Measurements from ENCODE around the gene LDB1. TPM values are rescaled to one million over a fixed set of nuclear protein-coding genes. Genes with fewer than 3 reads are reported as not detected.

Gene LDB1
- total and polyA plus RNA-seq, 4 donors: 28.6 to 81.6 (median 39.3) TPM

GRCh38 chr10:102114861-102115618 lies 5.1 kb downstream of the LDB1 start:
- no peak overlapping the region for H3K9ac ChIP-seq (ENCODE audit: insufficient read depth in 1 of 2, low read length in 2 of 2)

GRCh38 chr10:102113956-102114857 lies 6.0 kb downstream of the LDB1 start:
- H3K9me3 ChIP-seq (ENCODE audit: control insufficient read depth in 4 of 4, insufficient read depth in 3 of 4, low read length in 3 of 4): no peaks in the 10 kb centered on the region
- ATAC-seq (ENCODE audit: insufficient read depth, low FRiP score) (peak; percentile 2), DNase-seq (peak in 2 of 3 donors; percentile 27 to 32)
- whole genome bisulfite sequencing, 2 donors: 1 to 2% methylated on average over 25 to 45 of the region's 45 CpGs
- peak overlapping the region; percentile 64 for H3K4me3 ChIP-seq
- H3K27ac ChIP-seq (ENCODE audit: low read depth in 1 of 2, low read length in 1 of 2): peak overlapping the region; percentile 47 to 87
- no peak for TF ChIP-seq CTCF (IDR thresholded peaks at IDR 0.05; ENCODE audit: control extremely low read depth, extremely low read depth)
- H3K9ac ChIP-seq (ENCODE audit: insufficient read depth in 1 of 2, low read length in 2 of 2): peak overlapping the region; percentile 42 to 64
- no peaks in the 10 kb centered on the region for H3K27me3 ChIP-seq (ENCODE audit: control insufficient read depth in 3 of 3, insufficient read depth in 3 of 3, low read length in 2 of 3)
- H3K4me1 ChIP-seq (ENCODE audit: control insufficient read depth in 5 of 5, insufficient read depth in 5 of 5, low read length in 5 of 5): peaks cover 0 to 57% (median 37%) of the 10 kb centered on the region in 5 donors
- H3K36me3 ChIP-seq (ENCODE audit: control insufficient read depth in 4 of 4, insufficient read depth in 4 of 4, low read length in 4 of 4): peaks cover 11 to 27% (median 23%) of the 10 kb centered on the region in 4 donors

More at GRCh38 chr10:102114861-102115618, 5.1 kb downstream of the LDB1 start:
- DNase-seq (peak; percentile 89 to 94 (median 94)), ATAC-seq (ENCODE audit: insufficient read depth, low FRiP score) (peak; percentile 84)
- Histone ChIP-seq H3K9me3 (ENCODE audit: control insufficient read depth in 4 of 4, insufficient read depth in 3 of 4, low read length in 3 of 4) (no peaks in the 10 kb centered on the region), H3K4me3 (peak overlapping the region; percentile 33), H3K27me3 (ENCODE audit: control insufficient read depth in 3 of 3, insufficient read depth in 3 of 3, low read length in 2 of 3) (no peaks in the 10 kb centered on the region), H3K36me3 (ENCODE audit: control insufficient read depth in 4 of 4, insufficient read depth in 4 of 4, low read length in 4 of 4) (peaks cover 6 to 19% (median 15%) of the 10 kb centered on the region in 4 donors), H3K4me1 (ENCODE audit: control insufficient read depth in 5 of 5, insufficient read depth in 5 of 5, low read length in 5 of 5) (peaks cover 0 to 57% (median 37%) of the 10 kb centered on the region in 5 donors), H3K27ac (ENCODE audit: low read depth in 1 of 2, low read length in 1 of 2) (peak overlapping the region; percentile 38 to 87)
- no peak for TF ChIP-seq CTCF (IDR thresholded peaks at IDR 0.05; ENCODE audit: control extremely low read depth, extremely low read depth)
- WGBS, 2 donors: 0 to 2% methylated on average over 22 to 23 of the region's 23 CpGs

GRCh38 chr10:102113261-102113955 lies 6.8 kb downstream of the LDB1 start:
- Histone ChIP-seq H3K9ac (ENCODE audit: insufficient read depth in 1 of 2, low read length in 2 of 2) (peak overlapping the region; percentile 42 to 64), H3K9me3 (ENCODE audit: control insufficient read depth in 4 of 4, insufficient read depth in 3 of 4, low read length in 3 of 4) (no peaks in the 10 kb centered on the region), H3K4me1 (ENCODE audit: control insufficient read depth in 5 of 5, insufficient read depth in 5 of 5, low read length in 5 of 5) (peaks cover 0 to 51% (median 32%) of the 10 kb centered on the region in 5 donors), H3K27ac (ENCODE audit: low read depth in 1 of 2, low read length in 1 of 2) (peak overlapping the region in 1 of 2 donors; percentile 20), H3K4me3 (no peak overlapping the region), H3K36me3 (ENCODE audit: control insufficient read depth in 4 of 4, insufficient read depth in 4 of 4, low read length in 4 of 4) (peaks cover 17 to 35% (median 31%) of the 10 kb centered on the region in 4 donors), H3K27me3 (ENCODE audit: control insufficient read depth in 3 of 3, insufficient read depth in 3 of 3, low read length in 2 of 3) (no peaks in the 10 kb centered on the region)
- 45 to 54% methylated on average over 7 of the region's 7 CpGs for WGBS, 2 donors
- no peak for TF ChIP-seq CTCF (IDR thresholded peaks at IDR 0.05; ENCODE audit: control extremely low read depth, extremely low read depth)
- ATAC-seq (ENCODE audit: insufficient read depth, low FRiP score) (no peak), DNase-seq (no peak)

Data from lung (tissue), 12 donors.